IPS-20b (cell line): ENCODE data around the gene GBP1.
"Not testable (repeated sequence)": the region's sequence is repeated elsewhere in the genome, so short reads cannot be mapped to it uniquely, and the experiment has no call there.

Source experiments
- H3K27ac ChIP-seq: one replicate; pipeline ENCODE4 v1.5.1; 2013; ENCODE audit warnings: low read length
- H3K27me3 ChIP-seq: 2 replicates; pipeline ENCODE4 v1.6.1; 2013; ENCODE audit warnings: mild to moderate bottlenecking, low read length, inconsistent platforms; ENCODE audit not compliant: insufficient read depth
- H3K36me3 ChIP-seq: 2 replicates; pipeline ENCODE4 v1.6.1; 2013; ENCODE audit warnings: low read depth, mild to moderate bottlenecking, inconsistent platforms, low read length, moderate library complexity; ENCODE audit not compliant: insufficient read depth
- H3K4me1 ChIP-seq: 2 replicates; pipeline ENCODE4 v1.6.1; 2013; ENCODE audit warnings: mild to moderate bottlenecking, control low read depth, inconsistent platforms, low read length, moderate library complexity; ENCODE audit not compliant: insufficient read depth
- H3K4me3 ChIP-seq: 2 replicates; pipeline ENCODE4 v1.5.1; 2013; ENCODE audit warnings: mild to moderate bottlenecking, low read length, inconsistent platforms
- H3K9ac ChIP-seq: 2 replicates; pipeline ENCODE4 v1.6.1; 2013; ENCODE audit warnings: low read depth, mild to moderate bottlenecking, inconsistent platforms, low read length, moderate library complexity
- H3K9me3 ChIP-seq: 2 replicates; pipeline ENCODE4 v1.6.1; 2013; ENCODE audit warnings: mild to moderate bottlenecking, low read depth, low read length, inconsistent platforms; ENCODE audit not compliant: insufficient read depth

The GBP1 gene

GRCh38 chr1:89040315-89040626 is 24.7 kb downstream of the GBP1 start:
- H3K4me1 ChIP-seq: no peaks in the 10 kb centered on the region
- no peaks in the 10 kb centered on the region for H3K36me3 ChIP-seq
- no peak overlapping the region for H3K27ac ChIP-seq
- H3K4me3 ChIP-seq: no peak overlapping the region
- no peaks in the 10 kb centered on the region; the same call in none of the 2 replicates for H3K9me3 ChIP-seq
- no peaks in the 10 kb centered on the region for H3K27me3 ChIP-seq
- no peak overlapping the region for H3K9ac ChIP-seq

DNA sequence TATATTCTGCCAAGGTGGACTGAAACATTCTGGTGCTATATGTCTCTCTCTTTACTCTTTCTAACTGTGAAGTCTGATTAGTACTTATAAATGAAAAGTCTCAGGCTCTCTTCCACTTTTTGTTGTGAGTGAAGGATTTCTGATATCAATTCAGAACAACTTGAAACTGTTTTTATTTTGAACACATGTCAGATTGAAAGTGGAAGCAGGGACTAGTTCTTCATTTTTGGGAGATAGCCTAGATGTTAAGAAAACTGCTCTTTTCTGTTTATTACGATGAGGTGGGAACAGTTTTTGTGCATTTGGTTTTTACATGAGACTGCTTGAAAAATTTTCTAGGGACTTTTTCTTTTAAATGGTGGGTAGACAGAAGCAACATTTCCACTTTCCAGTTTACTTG is 27.8 kb downstream of the GBP1 start:
- H3K9me3 ChIP-seq: peaks cover 12% of the 10 kb centered on the region
- no peaks in the 10 kb centered on the region for H3K36me3 ChIP-seq
- H3K9ac ChIP-seq: no peak overlapping the region
- no peaks in the 10 kb centered on the region for H3K4me1 ChIP-seq
- no peaks in the 10 kb centered on the region for H3K27me3 ChIP-seq
- no peak overlapping the region for H3K27ac ChIP-seq
- H3K4me3 ChIP-seq: no peak overlapping the region

GRCh38 chr1:89035080-89035479 is 29.9 kb downstream of the GBP1 start:
- H3K4me1 ChIP-seq: no peaks in the 10 kb centered on the region
- H3K9ac ChIP-seq: no peak overlapping the region
- peaks cover 12% of the 10 kb centered on the region for H3K9me3 ChIP-seq
- H3K27ac ChIP-seq: no peak overlapping the region
- no peaks in the 10 kb centered on the region for H3K36me3 ChIP-seq
- H3K4me3 ChIP-seq: no peak overlapping the region
- H3K27me3 ChIP-seq: no peaks in the 10 kb centered on the region

DNA sequence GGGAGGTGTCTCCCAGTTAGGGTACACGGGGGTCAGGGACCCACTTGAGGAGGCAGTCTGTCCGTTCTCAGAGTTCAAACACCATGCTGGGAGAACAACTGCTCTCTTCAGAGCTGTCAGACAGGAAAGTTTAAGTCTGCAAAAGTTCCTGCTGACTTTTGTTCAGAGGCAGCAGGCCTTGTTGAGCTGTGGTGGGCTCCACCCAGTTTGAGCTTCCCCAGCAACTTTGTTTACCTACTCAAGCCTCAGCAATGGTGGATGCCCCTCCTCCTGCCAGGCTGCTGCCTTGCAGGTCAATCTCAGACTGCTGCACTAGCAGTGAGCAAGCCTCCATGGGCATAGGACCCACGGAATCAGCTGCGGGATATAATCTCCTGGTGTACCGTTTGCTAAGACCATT is 31.0 kb downstream of the GBP1 start:
- H3K4me1 ChIP-seq, H3K4me3 ChIP-seq, H3K36me3 ChIP-seq, H3K27me3 ChIP-seq, H3K27ac ChIP-seq, H3K9ac ChIP-seq: not testable (repeated sequence)
- H3K9me3 ChIP-seq: peaks cover 12% of the 10 kb centered on the region

- not testable (repeated sequence) for H3K36me3 ChIP-seq, H3K9ac ChIP-seq, H3K27ac ChIP-seq, H3K27me3 ChIP-seq, H3K4me1 ChIP-seq, H3K9me3 ChIP-seq, H3K4me3 ChIP-seq
Observed at GRCh38 chr1:89029051-89029450, 36.0 kb downstream of the GBP1 start.

GRCh38 chr1:89025928-89026327 is 39.1 kb downstream of the GBP1 start:
- Histone ChIP-seq H3K27ac (no peak overlapping the region), H3K4me3 (no peak overlapping the region), H3K4me1 (0 out of 2 replicates have a peak, but pooled peaks cover 2% of the 10 kb centered on the region), H3K36me3 (no peaks in the 10 kb centered on the region), H3K9ac (no peak overlapping the region), H3K27me3 (no peaks in the 10 kb centered on the region), H3K9me3 (no peaks in the 10 kb centered on the region)

GRCh38 chr1:89023026-89023425 is 42.0 kb downstream of the GBP1 start:
- Histone ChIP-seq H3K27ac (no peak overlapping the region), H3K36me3 (no peaks in the 10 kb centered on the region), H3K27me3 (no peaks in the 10 kb centered on the region), H3K9ac (no peak overlapping the region), H3K9me3 (no peaks in the 10 kb centered on the region), H3K4me3 (no peak overlapping the region), H3K4me1 (0 out of 2 replicates have a peak, but pooled peaks cover 2% of the 10 kb centered on the region)

DNA sequence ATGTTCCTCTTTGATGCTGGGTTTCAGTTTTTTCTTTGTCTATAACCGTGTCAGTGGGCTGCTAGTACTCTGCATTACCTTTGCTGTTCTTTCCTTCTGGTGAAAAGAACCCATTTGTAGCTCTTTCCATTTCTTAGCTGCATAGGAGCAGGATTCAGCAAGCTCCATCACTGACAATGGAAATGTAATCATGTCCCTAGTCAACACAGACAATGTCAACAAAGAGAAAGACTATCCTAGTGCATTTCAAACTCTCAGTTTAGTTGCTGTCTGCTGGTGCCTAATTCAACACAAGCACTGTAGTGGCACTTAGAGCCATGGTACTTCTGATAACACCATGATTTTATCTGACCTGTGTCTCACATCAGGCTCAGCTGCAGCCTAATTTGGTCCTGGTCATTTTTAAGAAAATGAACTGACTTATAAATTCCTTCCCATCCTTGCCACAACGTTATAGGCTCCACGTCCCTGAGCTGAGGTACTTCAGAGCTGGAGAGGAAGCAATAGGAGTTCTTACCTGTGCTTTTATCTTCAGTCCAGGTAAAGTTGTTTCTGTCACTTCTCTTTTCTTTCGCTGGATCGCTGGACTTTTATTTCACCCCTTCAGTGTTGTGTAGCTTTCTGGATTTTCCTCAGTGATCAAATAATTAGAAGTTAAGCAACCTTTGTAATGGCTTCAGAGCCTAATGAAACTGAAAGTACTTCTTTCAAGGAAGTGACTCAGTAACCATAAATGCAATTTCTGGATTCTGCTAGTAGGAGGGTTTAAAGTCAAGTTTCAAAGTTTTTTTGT is 42.6 kb downstream of the GBP1 start, which contains the start of gene GBP3:
GBP3 (minus strand) TSS at position 700 of the 793 bp plus-strand sequence. CDS start 2,145 bp downstream, outside the sequence.
- H3K36me3 ChIP-seq: no peaks in the 10 kb centered on the region
- no peak within 1 kb of the TSS for H3K4me3 ChIP-seq
- 0 out of 2 replicates have a peak, but pooled peaks cover 2% of the 10 kb centered on the region for H3K4me1 ChIP-seq
- H3K27me3 ChIP-seq: no peaks in the 10 kb centered on the region
- no peaks in the 10 kb centered on the region for H3K9me3 ChIP-seq
- H3K9ac ChIP-seq: no peak within 1 kb of the TSS
- H3K27ac ChIP-seq: no peak within 1 kb of the TSS

- not testable (repeated sequence) for H3K4me1 ChIP-seq, H3K4me3 ChIP-seq, H3K9ac ChIP-seq, H3K27ac ChIP-seq, H3K9me3 ChIP-seq, H3K27me3 ChIP-seq, H3K36me3 ChIP-seq
Observed at GRCh38 chr1:89018318-89018717, 46.7 kb downstream of the GBP1 start.

DNA sequence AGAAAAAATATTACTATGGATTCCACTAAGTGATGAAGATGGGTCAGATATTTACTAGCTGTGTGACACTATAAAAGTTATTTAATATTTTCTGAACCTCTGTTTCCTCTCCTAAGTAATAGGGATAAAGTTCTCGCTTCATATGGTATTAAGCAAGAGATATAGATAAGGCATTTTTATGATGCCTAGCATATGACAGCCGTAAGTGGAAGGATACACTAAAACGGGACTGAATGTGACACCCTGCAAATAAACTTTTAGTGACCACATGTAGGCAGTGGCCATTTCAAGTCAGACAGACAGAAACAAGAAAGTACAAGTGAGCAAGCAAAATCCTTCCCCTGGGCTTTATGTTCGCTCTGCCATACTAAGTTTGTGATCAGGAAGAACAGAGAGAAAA is 56.5 kb downstream of the GBP1 start:
- no peak overlapping the region for H3K27ac ChIP-seq
- no peaks in the 10 kb centered on the region for H3K27me3 ChIP-seq
- H3K9me3 ChIP-seq: no peaks in the 10 kb centered on the region
- H3K4me1 ChIP-seq: no peaks in the 10 kb centered on the region; the same call in 1 of the 2 replicates
- no peak overlapping the region for H3K4me3 ChIP-seq
- H3K9ac ChIP-seq: no peak overlapping the region
- no peaks in the 10 kb centered on the region for H3K36me3 ChIP-seq

DNA sequence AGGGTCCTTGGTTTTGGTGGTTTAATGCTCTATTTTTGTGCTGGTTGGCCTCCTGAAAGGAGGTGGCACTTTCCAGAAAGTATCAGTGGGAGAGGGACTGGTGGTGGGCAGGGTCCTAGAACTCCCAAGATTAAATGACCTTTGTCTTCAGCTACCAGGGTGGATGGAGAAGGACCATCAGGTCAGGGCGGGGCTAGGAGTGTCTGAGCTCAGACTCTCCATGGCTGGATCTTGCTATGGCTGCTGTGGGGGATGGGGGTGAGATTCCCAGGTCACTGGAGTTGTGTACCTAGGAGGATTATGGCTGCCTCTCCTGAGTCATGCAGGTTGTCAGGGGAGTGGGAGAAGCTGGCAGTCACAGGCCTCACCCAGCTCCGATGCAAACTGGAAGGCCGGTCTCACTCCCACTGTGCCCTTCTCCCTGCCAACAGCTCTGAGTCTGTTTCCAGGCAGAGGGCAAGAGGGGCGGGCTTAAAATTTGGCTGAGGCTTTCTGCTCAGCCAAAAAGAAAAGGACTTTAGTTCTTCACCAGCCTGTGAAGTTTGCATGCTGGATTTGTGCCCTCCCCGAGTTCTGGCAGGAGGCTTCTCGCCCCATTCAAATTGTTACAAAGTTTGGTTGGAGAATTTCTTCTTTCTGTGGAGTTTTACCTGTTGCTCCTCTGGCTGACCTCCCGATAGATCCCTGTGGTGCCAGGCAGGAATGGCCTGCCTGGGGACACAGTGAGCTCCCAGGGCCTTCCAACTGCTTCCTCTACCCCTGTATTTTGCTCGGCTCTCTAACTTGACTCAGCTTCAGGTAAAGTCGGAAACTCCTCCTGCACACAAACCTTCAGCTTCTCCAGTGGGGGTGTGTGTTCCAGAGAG is 59.5 kb downstream of the GBP1 start:
- Histone ChIP-seq H3K9ac (no peak overlapping the region), H3K36me3 (no peaks in the 10 kb centered on the region), H3K9me3 (no peaks in the 10 kb centered on the region), H3K27me3 (no peaks in the 10 kb centered on the region), H3K4me1 (no peaks in the 10 kb centered on the region), H3K4me3 (no peak overlapping the region), H3K27ac (no peak overlapping the region)
